GM18505 (cell line): Measurements from ENCODE around the gene RFT1.

Experiments
- ATAC-seq: cut with Tn5 transposase; IDR thresholded peaks from one replicate; pipeline ENCODE4 v1.9.1; 2021; ENCODE audit not compliant: unreplicated experiment
- POLR2A ChIP-seq: IDR thresholded peaks from 4 replicates; pipeline ENCODE4 v1.6.1; 2011; ENCODE audit warnings: borderline replicate concordance; ENCODE audit not compliant: insufficient read depth, insufficient read length; ENCODE audit errors: extremely low read depth

RFT1 gene

DNA sequence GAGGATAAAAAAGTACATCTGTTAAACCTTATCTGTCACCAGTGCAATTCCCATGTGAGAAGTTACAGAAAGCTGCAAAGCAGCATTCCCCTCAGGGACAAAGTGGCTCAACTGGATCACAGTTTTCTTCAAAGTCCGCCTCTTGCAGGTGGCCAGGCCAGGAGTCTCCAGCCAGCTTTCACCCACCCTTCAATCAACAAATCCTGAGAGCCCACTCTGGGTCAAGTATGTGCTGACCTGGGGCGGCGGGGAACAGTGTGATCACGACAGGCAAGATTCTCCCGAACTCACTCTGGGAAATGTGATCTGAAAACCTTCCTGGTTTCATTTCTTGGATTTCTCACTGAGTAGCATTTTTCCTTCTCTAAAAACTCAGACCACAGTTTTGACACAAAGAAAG, 39.2 kb downstream of the RFT1 start:
- ATAC-seq = no peak
- TF ChIP-seq POLR2A = no peak

DNA sequence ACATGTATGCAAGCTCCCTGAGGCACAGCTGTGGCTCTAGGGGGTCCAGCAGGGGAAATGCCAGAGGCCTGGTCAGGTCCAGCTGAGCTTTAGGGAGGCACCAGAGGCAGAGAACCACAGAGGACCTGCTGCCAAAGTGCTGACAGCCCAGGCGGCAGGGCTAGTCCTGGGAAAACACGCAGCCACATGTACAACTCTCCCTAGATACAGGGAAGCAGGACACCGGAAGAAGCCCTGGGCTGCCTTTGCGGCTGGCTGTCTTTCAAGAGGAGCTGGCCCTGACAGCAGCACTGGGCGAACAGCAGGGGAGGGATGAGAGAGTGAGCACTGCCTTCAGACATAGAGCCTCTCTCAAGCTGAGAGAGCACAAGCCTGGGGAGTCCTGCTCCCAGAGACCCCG, 40.7 kb downstream of the RFT1 start:
- ATAC-seq = no peak
- no peak for TF ChIP-seq POLR2A

DNA sequence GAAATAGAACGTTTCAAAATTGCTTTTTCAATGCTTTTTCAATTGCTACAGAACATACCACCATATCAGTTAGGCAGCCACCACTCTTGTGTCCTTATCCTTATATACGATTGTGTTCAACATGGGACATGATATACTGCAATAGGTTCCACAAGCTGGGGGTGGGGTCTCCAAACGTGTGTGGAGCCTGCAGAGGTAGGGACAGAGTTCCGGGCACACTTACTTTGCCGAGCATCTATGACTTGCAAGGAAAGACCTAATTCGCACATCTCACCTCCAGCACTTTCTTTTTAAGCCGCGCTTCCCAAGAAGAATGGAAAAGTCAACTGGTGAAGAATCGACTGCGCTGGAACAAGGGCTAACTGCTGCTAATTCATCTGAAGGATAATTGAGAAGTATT, 44.8 kb downstream of the RFT1 start:
- no peak for ATAC-seq
- no peak for TF ChIP-seq POLR2A

DNA sequence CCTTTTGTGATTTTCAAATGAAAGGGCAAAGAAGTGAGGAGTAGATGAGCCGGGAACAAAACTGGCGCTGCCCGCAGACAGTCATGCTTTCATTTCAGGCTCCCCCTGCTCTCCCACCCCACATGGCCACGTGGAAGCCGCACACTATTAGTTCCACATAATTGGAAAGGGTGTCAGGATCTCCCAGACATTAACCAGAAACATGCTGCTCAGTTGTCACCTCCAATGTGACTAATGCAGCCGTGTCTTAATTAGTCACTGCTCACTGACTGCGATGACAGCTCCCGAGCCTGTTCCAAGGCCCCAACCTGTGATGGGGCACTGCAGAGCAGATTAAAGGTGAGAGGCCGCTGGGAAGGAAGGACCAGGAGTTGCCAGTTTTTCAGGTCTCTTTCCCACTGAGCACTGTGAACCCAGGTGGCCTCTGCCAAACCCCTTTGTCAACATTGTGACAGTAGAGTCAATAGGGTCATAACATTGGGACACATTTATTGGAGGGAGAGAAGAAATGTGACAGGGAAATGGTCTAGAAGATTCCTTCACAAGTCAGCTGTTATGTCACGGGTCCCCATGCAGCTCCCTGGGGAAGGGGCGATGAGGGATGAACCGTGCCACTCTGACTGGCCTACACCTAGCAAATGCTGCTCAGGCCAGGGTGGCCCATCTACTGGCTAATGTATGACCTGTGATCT, 45.8 kb downstream of the RFT1 start:
- ATAC-seq = no peak
- TF ChIP-seq POLR2A = no peak

DNA sequence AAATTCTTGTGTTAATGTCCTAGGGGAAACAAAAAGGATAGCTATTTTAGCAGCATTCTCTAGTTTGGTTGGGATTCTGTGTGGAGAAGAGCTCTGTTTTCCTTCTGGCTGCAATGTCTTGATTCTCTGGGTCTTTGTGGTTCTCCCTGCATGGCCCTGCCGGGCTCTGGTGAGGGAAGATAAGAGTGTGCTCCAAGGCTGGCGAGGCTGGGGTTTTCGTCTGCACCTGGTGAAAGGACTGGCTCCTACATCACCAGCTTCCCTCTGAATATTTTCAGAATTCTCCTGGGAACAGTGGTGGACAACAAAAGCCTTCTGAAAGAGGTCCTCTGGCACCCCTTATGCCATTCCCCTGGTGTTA, 46.3 kb downstream of the RFT1 start:
- no peak for TF ChIP-seq POLR2A
- ATAC-seq = no peak

DNA sequence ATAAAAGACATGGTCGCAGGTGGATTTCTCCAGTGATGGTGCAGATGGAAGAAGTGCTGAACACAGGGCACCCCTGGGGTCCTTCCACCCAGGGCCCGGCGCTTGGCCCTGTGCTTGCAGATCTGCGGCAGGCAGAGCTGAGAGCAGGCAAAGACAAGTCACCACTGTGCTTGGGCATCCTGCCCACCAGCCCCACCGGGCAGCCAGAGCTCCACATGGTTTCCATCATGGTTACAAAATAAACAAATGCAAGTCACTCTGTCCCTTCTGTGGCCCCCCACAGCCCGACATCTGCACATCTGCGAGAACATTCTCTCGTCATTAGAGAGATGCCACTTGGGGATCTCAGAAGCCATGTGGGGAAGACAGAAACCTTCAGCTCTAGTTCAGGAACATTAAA, 46.7 kb downstream of the RFT1 start:
- no peak for TF ChIP-seq POLR2A
- no peak for ATAC-seq

DNA sequence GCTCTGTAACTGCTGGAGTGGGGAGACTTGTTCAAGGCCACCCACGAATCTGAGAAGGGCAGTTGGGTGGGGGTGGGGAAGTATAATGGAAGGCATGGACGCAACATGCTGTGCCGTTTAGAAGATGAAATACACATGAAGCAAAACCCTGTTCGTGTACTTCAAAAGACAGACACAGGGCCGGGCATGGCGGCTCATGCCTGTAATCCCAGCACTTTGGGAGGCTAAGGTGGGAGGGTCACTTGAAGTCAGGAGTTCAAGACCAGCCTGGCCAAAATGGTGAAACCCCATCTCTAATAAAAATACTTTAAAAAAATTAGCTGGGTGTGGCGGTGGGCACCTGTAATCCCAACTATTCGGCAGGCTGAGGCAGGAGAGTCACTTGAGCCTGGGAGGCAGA, 47.5 kb downstream of the RFT1 start:
- no peak for TF ChIP-seq POLR2A
- no peak for ATAC-seq

DNA sequence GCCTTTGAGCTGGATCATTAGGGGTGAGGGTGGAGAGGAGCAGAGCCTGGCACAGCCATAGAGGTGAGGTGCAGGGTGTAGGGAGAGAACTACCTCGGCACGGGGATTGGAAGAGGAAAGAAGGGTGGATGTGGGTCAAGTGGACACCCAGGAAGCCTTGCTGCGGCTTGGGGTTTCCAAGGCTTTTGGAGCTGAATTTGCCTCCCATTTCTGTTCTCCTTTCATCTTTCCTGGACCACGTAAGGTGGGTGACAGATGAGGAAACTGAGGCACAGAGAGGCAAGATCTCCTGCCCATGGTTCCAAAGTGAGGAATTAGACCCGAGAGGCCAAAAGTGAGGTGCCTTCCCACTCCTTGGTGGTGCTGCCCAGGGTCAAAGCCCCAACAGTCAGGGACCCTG, 48.9 kb downstream of the RFT1 start:
- no peak for TF ChIP-seq POLR2A
- no peak for ATAC-seq

DNA sequence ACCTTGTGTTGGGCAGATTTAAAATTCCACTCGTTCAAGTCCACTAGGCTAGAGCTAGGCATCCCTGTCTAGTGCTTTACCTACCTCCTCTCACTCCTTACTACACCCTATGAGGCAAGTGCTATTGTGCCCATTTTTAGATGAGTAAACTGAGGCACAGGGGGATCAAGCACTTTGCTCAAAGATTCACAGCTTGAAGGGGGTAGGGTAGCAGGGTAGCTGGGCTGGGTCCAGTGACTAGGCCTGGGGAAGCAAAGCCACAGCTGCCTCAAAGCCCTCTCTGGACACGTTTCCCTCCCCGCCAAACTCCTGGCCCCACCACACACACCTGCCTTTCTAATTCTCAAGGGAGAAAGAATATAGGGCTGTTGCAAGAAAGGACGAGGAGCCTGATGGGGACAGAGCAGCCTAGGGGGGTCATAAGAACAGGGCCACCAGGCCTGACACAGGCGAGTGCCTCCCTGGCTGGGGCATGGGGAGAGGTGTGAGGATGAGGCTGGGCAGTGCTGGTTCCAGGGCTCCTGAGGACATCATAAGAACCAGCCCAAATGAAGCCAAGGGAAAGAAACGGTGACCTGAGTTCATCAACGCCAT, 49.5 kb downstream of the RFT1 start:
- TF ChIP-seq POLR2A = no peak
- ATAC-seq = no peak

DNA sequence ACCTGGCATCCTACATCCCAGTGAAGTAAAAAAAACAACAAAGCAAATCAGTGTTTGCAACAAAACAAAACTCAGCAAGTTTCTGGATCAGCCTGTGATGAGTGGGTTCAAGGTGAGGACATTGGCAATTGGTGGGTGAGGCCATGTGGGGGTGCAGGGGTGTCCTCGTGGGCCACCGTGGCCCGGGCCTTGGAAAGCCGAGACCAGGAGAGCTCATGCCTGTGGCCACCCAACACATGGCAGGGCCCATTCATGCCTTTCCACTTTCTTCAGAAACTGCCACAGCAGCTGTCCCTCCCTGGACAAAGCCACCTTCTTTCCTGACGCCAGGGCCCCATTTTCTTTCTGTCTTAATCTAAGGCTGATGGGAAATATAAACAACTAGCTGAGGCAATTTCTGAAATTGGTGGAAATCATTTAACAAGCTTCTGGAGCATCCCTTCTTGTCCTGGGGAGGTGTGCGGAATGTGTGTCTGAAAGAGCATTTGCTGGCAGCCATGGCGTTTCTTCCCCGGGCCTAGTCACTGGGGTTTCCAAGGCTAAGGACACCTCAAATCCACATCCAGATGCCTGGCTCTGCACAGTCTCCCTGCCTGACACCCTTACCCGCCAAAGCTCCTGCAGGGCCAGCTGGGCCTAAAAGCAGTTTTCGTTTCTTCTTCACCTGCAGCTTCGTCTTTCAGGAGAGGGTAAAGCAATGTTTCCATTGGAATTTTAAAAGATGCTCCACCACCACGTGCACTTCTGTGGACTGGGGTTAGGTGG, 50.3 kb downstream of the RFT1 start:
- no peak for TF ChIP-seq POLR2A
- ATAC-seq = no peak

DNA sequence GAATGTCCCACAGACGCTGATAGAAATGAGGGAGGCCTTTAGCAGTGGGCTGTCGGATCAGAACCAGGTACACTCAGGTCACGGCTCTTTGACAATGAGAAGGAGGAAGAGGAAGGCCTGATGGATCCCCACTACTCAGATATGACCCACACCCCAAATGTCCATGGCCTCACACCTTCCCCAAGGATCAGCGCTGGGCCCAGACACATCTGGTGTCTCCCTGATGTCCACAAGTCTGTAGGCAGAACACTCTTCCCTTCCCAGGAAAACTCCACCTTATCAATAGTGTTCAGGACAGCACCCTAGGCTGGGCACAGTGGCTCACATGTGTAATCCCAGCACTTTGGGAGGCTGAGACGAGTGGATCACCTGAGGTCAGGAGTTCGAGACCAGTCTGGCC, 51.1 kb downstream of the RFT1 start:
- no peak for TF ChIP-seq POLR2A
- no peak for ATAC-seq

DNA sequence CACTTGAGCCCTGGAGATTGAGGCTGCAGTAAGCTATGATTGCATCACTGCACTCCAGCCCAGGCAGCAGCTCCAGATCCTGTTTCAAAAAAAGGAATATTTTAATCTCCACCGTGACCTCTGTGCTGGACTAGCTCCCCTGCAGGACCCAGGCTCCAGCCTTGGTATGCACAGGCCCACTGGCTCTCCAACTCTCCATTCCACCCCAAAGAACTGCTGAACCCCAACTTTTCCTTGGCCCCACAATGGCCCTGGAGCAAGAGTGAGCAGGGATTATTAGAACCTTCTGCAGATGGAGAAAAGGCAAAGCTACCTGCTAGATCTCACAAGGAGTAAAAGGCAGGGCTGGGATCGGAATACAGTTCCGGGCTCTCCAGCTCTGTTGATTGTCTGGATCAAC, 51.6 kb downstream of the RFT1 start:
- no peak for TF ChIP-seq POLR2A
- ATAC-seq = no peak

DNA sequence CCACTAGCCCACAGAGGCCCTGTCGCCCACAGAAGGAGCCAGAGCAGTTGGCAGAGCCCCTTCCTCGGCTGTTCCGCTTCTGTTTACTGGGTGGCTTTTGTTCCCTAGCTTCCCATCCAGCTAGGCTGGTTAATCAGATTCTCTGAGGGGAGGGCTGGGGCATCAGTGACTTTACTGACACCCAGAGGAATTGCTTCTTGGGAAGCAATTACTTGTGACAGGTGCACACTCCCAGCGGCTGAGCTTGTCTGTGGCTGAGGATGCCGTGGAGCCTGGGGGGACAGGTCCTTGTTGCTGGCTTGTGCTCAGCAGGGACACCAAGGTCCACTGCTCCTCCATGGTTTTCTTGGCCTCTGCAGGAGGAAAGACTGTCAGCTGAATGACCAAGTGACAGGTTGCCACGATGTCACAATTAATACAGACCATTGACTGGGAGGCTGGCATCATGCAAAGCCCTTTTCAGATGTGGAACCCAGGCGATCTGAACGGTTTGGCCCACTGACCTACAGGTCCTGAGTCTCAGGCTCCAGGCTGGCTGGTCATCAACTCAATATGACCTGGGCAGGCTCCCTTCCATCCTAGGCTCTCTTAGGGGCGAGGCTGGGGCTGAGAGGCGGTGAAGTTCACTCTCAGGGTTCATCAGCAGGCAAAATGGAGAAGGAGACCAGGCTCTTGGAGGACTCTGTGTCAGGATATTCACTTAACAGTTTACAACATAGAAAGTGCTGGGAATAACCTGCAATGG, 52.6 kb downstream of the RFT1 start:
- no peak for TF ChIP-seq POLR2A
- ATAC-seq = no peak
